SH-SY5Y (cell line): ENCODE data around the gene CRYBG1.

Experiments
- GATA2 ChIP-seq: IDR thresholded peaks from 2 replicates; pipeline ENCODE4 v1.6.1; 2011; ENCODE audit warnings: mild to moderate bottlenecking, low read depth, low read length
- GATA3 ChIP-seq: IDR thresholded peaks from 2 replicates; pipeline ENCODE4 v1.6.1; 2011; ENCODE audit warnings: low read depth, mild to moderate bottlenecking, low read length, moderate library complexity

DNA sequence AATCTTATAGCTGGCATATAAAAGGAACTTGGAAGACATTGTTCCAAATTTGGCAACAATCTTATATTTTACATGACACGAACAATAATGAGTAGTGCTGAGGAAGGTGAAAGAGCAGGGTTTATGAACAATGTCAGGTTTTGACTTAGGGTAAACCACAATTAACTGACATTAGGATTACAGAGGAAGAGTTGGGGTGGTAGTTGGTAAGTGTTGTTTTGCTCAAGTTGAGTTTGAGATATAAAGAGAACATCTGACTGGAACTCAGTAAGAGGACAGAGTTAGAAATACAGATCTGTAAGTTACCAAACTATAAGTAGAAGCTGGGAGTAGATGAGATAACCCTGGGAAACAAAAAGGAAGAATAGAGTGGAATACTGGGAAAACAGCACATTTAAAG lies 253.6 kb downstream of the CRYBG1 start:
- TF ChIP-seq GATA2 (no peak), GATA3 (no peak)
